Effector memory CD8-positive, alpha-beta T cell (primary cell): Measurements from ENCODE around the gene RECK.
"Not testable (repeated sequence)": the region's sequence is repeated elsewhere in the genome, so short reads cannot be mapped to it uniquely, and the experiment has no call there.

Source experiments
- ATAC-seq: fragments of 150-1000 bp; cut with Tn5 transposase; replicated peaks from 2 replicates; pipeline ENCODE4 v1.10.0; 2021; ENCODE audit warnings: mild to moderate bottlenecking, moderate library complexity
- DNase-seq, 3 experiments: peaks; one replicate each; pipeline ENCODE4 v3.0.0; 2021
- H3K27ac Mint-ChIP-seq, 2 donors: one replicate each; pipeline ENCODE4 v1.8.0; 2022; ENCODE audit warnings: mild to moderate bottlenecking in 2 of 2, mixed read lengths in 2 of 2, moderate library complexity in 2 of 2
- H3K27me3 Mint-ChIP-seq, 2 donors: one replicate each; pipeline ENCODE4 v1.8.0; 2022; ENCODE audit warnings: mixed read lengths in 2 of 2
- H3K36me3 Mint-ChIP-seq: one replicate; pipeline ENCODE4 v1.8.0; 2022; ENCODE audit warnings: mild to moderate bottlenecking, moderate library complexity, mixed read lengths; ENCODE audit not compliant: insufficient read depth
- H3K4me1 Mint-ChIP-seq, 2 donors: one replicate each; pipeline ENCODE4 v1.8.0; 2022; ENCODE audit warnings: low read depth in 2 of 2, mixed read lengths in 2 of 2
- H3K4me3 Mint-ChIP-seq, 2 donors: one replicate each; pipeline ENCODE4 v1.8.0; 2022; ENCODE audit warnings: mild to moderate bottlenecking in 2 of 2, mixed read lengths in 2 of 2, moderate library complexity in 2 of 2
- H3K9me3 Mint-ChIP-seq, 2 donors: one replicate each; pipeline ENCODE4 v1.8.0; 2022; ENCODE audit warnings: mixed read lengths in 2 of 2

The RECK gene

GRCh38 chr9:36154331-36154952 lies 117.7 kb downstream of the RECK start:
- Mint-ChIP-seq H3K4me3 (peak overlapping the region; percentile 21 to 63), H3K9me3 (no peaks in the 10 kb centered on the region), H3K27me3 (no peaks in the 10 kb centered on the region), H3K36me3 (peaks cover 40% of the 10 kb centered on the region), H3K4me1 (peaks cover 39 to 40% of the 10 kb centered on the region in 2 donors), H3K27ac (peak overlapping the region; percentile 84 to 93)
- ATAC-seq (no peak), DNase-seq (no peak)

- Mint-ChIP-seq H3K4me1 (peaks cover 25 to 28% of the 10 kb centered on the region in 2 donors), H3K4me3 (no peak overlapping the region), H3K27ac (no peak overlapping the region), H3K27me3 (no peaks in the 10 kb centered on the region), H3K9me3 (no peaks in the 10 kb centered on the region), H3K36me3 (peaks cover 47% of the 10 kb centered on the region)
- DNase-seq (no peak), ATAC-seq (no peak)
These were observed 119.4 kb downstream of the RECK start for GRCh38 chr9:36156116-36156515.

GRCh38 chr9:36158122-36158521 lies 121.4 kb downstream of the RECK start:
- Mint-ChIP-seq H3K36me3 (peaks cover 41% of the 10 kb centered on the region), H3K4me1 (peaks cover 13 to 18% of the 10 kb centered on the region in 2 donors)

DNA sequence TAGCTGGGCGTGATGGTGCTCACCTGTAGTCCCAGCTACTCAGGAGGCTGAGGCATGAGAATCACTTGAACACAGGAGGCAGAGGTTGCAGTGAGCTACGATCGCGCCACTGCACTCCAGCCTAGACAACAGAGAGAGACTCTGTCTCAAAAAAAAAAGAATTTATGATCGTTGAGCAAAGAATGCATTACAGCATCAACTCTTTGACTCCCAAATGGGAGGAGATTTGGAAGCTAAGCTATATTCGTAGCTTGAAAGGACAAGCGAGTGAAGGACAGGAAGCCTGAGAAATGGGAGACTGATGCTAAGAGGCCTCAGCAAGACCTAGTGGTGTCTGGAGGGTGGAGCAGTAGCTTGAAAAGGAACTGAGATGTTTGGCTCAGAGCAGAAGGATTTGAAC lies 122.2 kb downstream of the RECK start:
- no peaks in the 10 kb centered on the region for H3K27me3 Mint-ChIP-seq
- ATAC-seq (no peak), DNase-seq (no peak)
- no peak overlapping the region for H3K4me3 Mint-ChIP-seq
- peaks cover 8 to 13% of the 10 kb centered on the region in 2 donors for H3K4me1 Mint-ChIP-seq
- H3K27ac Mint-ChIP-seq = peak overlapping the region; percentile 56 to 85
- H3K36me3 Mint-ChIP-seq = peaks cover 36% of the 10 kb centered on the region
- no peaks in the 10 kb centered on the region for H3K9me3 Mint-ChIP-seq

More at GRCh38 chr9:36158122-36158521, 121.4 kb downstream of the RECK start:
- DNase-seq (no peak), ATAC-seq (no peak)
- no peaks in the 10 kb centered on the region for H3K9me3 Mint-ChIP-seq
- H3K27me3 Mint-ChIP-seq = no peaks in the 10 kb centered on the region
- no peak overlapping the region for H3K4me3 Mint-ChIP-seq
- no peak overlapping the region for H3K27ac Mint-ChIP-seq

GRCh38 chr9:36159509-36159908 lies 122.8 kb downstream of the RECK start:
- Mint-ChIP-seq H3K36me3 (peaks cover 32% of the 10 kb centered on the region), H3K27ac (peak overlapping the region; percentile 18 to 56)
- not testable (repeated sequence) for H3K4me3 Mint-ChIP-seq, DNase-seq, H3K27me3 Mint-ChIP-seq, ATAC-seq, H3K9me3 Mint-ChIP-seq, H3K4me1 Mint-ChIP-seq

DNA sequence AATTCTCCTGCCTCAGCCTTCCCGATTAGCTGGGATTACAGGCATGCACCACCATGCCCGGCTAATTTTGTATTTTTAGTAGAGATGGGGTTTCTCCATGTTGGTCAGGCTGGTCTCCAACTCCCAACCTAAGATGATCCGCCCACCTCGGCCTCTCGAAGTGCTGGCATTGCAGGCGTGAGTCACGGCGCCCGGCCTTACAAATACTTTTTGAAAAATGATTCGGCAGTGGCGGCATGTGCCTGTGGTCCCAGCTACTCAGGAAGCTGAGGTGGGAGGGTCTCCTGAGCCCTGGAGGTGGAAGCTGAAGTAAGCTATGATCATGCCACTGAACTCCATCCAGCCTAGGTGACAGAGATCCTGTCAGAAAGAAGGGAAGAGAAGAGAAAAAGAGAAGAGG lies 123.4 kb downstream of the RECK start:
- H3K4me1 Mint-ChIP-seq, H3K27me3 Mint-ChIP-seq, DNase-seq, ATAC-seq, H3K9me3 Mint-ChIP-seq, H3K4me3 Mint-ChIP-seq: not testable (repeated sequence)
- Mint-ChIP-seq H3K36me3 (peaks cover 31% of the 10 kb centered on the region), H3K27ac (peak overlapping the region; percentile 18 to 75)

DNA sequence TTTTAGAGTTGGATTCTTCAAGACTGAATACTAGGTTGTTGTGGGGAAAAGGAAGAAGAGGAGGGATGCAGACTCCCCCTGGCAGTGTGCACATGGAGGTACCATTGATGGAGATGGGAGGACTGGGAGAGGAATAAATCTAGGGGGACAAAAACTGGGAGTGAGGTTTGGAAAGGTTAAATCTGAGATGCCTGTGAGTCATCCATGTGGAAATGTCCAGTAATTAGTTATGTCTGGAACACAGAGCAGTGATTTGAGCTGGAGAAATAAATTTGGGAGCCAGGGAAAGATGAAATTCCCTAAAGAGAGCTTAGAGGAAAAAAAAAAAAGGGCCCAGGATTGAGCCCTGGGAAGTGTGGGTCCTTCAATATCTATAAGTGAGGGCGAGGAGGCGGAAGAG lies 124.5 kb downstream of the RECK start:
- H3K4me3 Mint-ChIP-seq = no peak overlapping the region
- ATAC-seq = no peak
- H3K36me3 Mint-ChIP-seq = peaks cover 24% of the 10 kb centered on the region
- H3K9me3 Mint-ChIP-seq = no peaks in the 10 kb centered on the region
- no peak for DNase-seq
- H3K27ac Mint-ChIP-seq = peak overlapping the region; percentile 1 to 75
- peaks cover 2 to 8% of the 10 kb centered on the region in 2 donors for H3K4me1 Mint-ChIP-seq
- H3K27me3 Mint-ChIP-seq = no peaks in the 10 kb centered on the region

DNA sequence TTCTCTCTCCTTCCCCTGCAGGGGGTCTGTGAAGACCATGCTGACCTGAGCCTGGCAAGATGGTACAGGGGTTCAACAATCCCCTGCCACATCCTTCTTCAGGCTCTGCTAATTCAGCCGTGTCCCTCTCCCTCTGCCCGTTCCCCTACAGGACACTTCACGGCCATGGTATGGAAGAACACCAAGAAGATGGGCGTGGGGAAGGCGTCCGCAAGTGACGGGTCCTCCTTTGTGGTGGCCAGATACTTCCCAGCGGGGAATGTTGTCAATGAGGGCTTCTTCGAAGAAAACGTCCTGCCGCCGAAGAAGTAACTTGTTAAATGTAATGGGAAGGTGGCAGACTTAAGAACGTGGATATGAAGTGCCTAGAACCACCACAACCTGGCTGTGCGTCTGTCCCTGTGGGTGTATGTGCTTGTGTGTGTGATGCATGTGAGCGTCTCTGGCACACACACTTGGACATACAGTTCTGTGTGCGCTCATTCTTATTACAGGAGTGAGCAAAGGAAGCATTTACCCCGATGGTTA lies 125.6 kb downstream of the RECK start:
- Mint-ChIP-seq H3K36me3 (peaks cover 30% of the 10 kb centered on the region), H3K27ac (peak overlapping the region; percentile 20 to 84), H3K4me1 (peaks cover 3 to 8% of the 10 kb centered on the region in 2 donors), H3K4me3 (no peak overlapping the region), H3K9me3 (no peaks in the 10 kb centered on the region), H3K27me3 (no peaks in the 10 kb centered on the region)
- DNase-seq (no peak), ATAC-seq (no peak)

- no peak for ATAC-seq
- H3K4me1 Mint-ChIP-seq = peaks cover 3 to 8% of the 10 kb centered on the region in 2 donors
- H3K27me3 Mint-ChIP-seq = no peaks in the 10 kb centered on the region
- H3K36me3 Mint-ChIP-seq = peaks cover 30% of the 10 kb centered on the region
- no peak overlapping the region for H3K4me3 Mint-ChIP-seq
- H3K27ac Mint-ChIP-seq = peak overlapping the region; percentile 20 to 84
- no peak for DNase-seq
- no peaks in the 10 kb centered on the region for H3K9me3 Mint-ChIP-seq
These were observed 126.5 kb downstream of the RECK start for GRCh38 chr9:36163049-36163785.

DNA sequence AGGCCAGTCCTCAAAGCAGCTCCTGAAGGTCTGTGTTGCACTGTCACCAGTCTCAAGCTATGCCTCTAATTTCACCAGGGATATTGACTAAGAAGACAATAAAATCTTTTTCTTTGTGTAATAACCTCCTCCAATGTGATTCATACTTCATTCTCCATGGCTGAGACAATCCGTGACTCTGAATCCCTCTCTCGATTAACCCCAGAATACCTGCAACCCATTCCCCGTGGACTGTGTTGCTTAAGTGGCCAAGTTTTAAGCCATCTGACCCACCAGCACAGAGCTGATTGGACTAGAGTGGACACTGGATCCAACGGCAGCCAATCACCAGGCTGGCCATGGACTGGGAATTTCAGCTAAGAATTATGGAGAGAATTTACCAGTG lies 127.1 kb downstream of the RECK start:
- ATAC-seq (no peak), DNase-seq (no peak)
- no peaks in the 10 kb centered on the region for H3K27me3 Mint-ChIP-seq
- H3K4me1 Mint-ChIP-seq = peaks cover 3 to 8% of the 10 kb centered on the region in 2 donors
- peak overlapping the region in 1 of 2 donors; percentile 52 for H3K27ac Mint-ChIP-seq
- no peaks in the 10 kb centered on the region for H3K9me3 Mint-ChIP-seq
- peaks cover 30% of the 10 kb centered on the region for H3K36me3 Mint-ChIP-seq
- no peak overlapping the region for H3K4me3 Mint-ChIP-seq

DNA sequence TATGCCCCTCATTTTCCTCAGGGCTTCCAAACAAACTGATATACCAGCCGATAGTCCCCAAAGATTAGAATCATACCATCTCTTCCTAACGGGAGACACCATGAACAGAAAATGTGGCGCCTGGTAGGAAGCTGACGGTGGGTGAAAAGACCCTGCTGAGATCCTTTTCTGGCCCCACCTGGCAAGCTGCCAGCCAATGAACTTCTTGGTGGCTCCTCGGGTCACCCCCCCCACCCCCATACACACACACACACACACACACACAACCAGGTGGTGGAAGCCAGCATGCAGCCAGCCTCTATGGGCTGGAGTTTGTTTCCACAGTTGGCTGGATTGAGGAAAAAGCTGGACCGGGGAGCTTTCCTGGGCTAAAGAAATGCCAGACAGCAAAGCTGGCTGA lies 127.7 kb downstream of the RECK start:
- ATAC-seq (no peak), DNase-seq (no peak)
- Mint-ChIP-seq H3K27me3 (no peaks in the 10 kb centered on the region), H3K4me3 (no peak overlapping the region), H3K4me1 (peaks cover 3 to 8% of the 10 kb centered on the region in 2 donors), H3K27ac (peak overlapping the region in 1 of 2 donors; percentile 52), H3K9me3 (no peaks in the 10 kb centered on the region), H3K36me3 (peaks cover 30% of the 10 kb centered on the region)

DNA sequence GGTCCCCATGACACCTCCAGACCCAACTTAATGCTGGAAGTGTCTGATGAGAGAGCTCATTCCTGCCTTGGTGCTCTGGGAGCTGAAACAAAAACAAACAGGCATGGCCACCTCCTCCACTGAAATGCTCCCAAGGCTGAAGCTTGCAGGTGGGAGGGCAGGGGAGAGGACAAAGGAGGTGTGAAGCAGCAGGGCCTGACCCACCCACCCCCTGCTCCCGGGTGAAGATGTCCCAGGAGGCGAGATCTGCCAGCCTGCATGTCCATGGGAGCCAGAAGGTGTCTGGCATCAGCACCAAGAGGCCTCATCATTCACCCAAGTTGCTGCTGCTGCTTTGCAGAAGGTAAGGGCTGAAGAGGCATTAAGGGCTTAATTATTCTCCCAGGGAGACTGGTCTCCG lies 128.3 kb downstream of the RECK start:
- Mint-ChIP-seq H3K36me3 (peaks cover 28% of the 10 kb centered on the region), H3K4me3 (peak overlapping the region; percentile 81 to 82), H3K4me1 (peaks cover 3 to 8% of the 10 kb centered on the region in 2 donors), H3K27me3 (no peaks in the 10 kb centered on the region), H3K27ac (peak overlapping the region; percentile 75 to 76), H3K9me3 (no peaks in the 10 kb centered on the region)
- DNase-seq = no peak
- no peak for ATAC-seq

DNA sequence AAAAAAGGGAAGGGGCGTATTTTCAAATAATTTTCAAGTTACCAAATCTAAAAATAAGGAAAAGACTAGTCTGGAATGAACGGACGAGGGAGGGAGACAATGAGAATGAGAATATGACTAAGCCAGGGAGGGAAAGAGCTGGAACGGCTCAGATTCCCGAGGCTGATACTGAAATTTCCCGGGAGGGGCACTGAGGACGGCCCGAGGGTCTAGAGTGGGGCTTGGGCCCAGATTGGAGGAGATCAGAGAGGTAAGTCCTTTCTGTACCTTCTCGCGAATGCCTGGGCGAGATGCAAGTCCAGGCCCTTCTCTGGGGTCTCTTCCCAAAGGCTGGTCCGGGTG lies 129.1 kb downstream of the RECK start:
- ATAC-seq = no peak
- H3K27ac Mint-ChIP-seq = peak overlapping the region; percentile 75 to 76
- H3K4me1 Mint-ChIP-seq = peaks cover 3 to 8% of the 10 kb centered on the region in 2 donors
- peak overlapping the region; percentile 81 to 82 for H3K4me3 Mint-ChIP-seq
- H3K9me3 Mint-ChIP-seq = no peaks in the 10 kb centered on the region
- H3K27me3 Mint-ChIP-seq = no peaks in the 10 kb centered on the region
- H3K36me3 Mint-ChIP-seq = peaks cover 22% of the 10 kb centered on the region
- DNase-seq = no peak
